ENCODE data around the gene NLRP6.
"Not testable (repeated sequence)": the region's sequence is repeated elsewhere in the genome, so short reads cannot be mapped to it uniquely, and the experiment has no call there.

The NLRP6 gene

DNA sequence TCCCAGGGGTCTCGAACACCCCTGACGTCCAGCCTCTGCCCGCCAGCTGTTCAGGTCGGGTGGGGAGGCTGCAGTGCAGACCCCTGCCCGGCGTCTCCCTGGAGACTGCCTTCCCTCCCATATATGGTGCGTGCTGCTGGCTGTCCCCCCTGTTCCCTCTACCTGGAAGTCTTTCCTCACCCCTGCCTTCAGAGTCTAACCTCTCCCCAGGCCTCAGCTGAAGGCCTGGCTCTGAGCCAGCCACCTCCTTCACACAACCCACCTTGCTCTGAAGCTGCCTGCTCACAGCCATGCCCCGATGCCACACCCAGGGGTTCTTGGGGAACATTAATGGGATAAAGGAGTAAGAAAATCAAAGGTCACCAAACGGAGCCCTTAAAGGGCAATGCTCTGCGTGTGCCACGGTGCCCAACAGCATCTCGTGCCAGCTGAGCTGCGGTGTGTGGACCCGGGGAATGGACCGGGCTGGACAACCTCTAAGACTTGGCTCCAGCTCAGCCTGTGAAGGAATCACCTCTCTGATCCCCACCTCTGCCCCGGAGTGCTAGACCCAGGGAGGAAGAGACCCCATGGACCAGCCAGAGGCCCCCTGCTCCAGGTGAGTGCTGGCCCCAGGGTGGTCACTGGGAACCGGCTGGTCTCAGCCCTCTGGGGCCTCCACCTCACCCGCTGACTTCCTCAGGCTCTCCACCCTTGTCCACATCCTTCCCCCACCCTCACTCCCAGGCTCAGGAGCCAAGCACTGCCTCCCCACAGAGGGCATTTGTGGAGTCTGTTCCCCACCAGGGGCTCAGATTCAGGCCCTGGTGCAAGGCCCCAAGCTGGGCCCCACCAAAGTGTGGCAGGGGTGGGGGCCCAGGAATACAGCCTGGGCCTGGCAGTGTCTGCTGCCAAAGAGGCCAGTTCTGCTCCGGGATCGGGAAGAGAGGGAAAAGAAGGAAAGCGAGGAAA, at the start of gene NLRP6:
Gene NLRP6 (plus strand): TSS at position 407 of the 951 bp plus-strand sequence. CDS start 163 bp downstream, at position 570.
- no peak for DNase-seq

DNA sequence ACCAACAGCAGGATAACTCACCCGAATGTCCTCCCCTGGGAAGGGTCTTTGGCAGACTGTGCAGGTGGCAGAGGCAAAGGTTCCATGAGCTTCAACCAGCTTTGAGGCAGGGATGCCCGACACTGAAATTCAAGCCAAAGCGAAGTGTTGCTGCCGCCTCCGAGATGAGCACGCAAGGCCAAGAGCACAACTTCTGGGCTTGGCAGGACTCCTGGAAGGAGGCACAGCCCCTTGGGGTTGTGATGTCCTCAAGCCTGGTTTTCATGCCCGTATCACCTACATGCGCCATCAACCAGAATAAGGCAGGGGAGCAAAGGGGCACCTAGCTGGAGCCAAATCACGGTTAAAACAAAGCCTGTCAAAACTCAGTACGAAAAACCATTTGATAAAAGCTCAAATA, 47.8 kb upstream of the NLRP6 start:
- DNase-seq = no peak

DNA sequence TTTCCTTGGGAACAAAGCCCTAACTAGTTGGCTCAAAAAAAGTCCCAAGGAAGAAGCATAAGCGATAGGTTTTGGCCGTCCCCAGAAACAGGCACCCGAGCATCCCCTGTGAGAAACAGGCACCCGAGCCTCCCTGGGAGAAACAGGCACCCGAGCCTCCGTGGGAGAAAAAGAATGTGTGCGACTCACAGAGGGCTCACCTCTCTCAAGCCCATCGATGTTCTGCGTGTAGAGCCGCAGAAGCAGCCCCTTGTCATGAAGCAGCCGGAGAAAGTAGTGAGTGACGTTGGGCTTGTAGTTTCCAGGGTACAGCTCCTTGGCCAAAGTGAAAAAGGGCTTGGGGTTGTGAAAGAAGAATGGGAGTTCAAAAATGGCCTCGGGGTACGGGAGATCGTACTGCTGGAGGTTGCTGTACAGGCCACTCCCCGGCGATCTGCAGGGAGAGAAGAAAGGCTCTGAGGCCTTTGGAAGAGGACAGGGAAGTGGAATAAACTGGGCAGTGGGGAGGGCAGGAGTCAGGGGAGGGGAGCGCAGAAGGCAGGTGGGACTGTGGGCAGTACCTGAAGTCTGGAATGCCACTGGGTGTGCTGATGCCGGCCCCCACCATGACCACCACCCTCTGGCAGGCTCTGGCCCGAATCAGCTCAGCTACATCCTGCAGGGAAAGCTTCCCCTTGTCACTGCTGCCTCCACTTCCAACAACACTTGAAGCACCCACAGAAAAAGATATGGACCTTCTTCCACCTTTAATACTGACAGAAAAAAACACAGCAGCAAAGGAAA, 45.2 kb upstream of the NLRP6 start:
- no peak for DNase-seq

DNA sequence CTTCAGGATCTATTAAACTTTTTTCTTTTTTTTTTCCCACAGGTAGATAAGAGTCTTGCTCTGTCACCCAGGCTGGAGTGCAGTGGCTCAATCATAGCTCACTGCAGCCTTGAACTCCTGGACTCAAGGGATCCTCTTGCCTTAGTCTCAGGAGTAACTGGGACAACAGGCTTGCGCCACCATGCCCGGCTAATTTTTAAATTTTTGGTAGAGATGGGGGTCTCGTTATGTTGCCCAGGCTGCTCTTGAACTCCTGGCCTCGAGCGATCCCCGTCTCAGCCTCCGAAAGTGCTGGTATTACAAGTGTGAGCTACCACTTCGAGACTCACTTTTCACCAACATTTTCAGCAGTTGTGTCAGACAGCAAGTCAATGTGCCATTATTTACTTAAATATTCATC, 43.0 kb upstream of the NLRP6 start:
- no peak for DNase-seq

DNA sequence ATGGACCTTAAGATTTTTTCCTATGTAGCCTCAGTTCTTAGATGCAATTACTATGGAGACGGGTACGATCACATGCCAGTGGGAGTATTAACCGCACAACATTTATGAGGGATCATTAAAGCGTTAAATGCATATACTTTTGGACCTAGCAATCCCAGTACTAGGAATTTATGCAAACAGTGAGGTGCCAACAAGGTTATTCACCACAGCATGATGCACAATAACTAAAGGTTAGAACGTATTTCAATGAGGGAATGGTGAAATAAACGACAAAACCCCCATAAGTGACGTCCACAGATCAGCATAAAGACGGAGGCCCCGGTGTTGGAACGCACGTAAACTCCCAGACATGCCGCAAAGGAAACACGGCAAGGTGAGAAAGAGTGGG, 42.6 kb upstream of the NLRP6 start:
- DNase-seq = no peak

DNA sequence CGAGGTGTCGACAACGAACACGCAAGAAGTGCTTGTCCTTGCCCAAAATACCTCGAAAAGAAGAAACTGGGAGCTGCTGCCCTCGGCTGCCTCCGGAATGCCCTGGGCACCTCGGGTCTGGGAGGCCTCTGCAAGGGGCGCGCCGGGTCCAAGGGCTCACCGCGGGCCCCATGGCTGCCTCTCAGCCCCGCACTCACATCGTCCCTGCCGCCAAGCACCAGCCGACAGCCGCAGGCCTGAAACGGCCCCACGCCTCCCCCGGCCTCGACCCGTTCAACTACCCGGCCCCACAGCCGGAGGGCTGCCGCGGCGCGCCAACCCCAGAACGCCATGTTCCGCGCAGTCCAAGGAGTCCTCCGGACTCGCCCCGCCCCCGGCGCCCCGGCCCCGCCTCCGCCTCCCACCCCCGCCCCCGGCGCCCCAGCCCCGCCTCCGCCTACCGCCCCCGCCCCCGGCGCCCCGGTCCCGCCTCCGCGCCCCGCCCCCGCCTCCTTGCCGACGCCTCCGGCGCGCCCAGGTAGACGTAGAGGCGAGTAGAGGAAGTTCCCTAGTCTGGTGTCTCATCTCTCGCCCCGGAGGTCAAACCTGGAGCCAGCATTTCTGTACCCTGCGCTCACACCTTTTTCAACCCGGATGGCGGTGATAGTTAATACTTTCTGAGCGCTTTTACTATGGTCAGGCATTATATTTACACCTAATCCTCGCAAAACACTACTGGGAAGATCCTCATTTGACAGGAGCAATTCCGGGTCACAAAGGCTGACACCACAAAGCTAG, 42.0 kb upstream of the NLRP6 start, which contains the start of gene SIRT3:
Gene SIRT3 (minus strand): TSS at position 346 of the 777 bp plus-strand sequence. CDS start 14 bp downstream, at position 332.
- peak; percentile 81 for DNase-seq

DNA sequence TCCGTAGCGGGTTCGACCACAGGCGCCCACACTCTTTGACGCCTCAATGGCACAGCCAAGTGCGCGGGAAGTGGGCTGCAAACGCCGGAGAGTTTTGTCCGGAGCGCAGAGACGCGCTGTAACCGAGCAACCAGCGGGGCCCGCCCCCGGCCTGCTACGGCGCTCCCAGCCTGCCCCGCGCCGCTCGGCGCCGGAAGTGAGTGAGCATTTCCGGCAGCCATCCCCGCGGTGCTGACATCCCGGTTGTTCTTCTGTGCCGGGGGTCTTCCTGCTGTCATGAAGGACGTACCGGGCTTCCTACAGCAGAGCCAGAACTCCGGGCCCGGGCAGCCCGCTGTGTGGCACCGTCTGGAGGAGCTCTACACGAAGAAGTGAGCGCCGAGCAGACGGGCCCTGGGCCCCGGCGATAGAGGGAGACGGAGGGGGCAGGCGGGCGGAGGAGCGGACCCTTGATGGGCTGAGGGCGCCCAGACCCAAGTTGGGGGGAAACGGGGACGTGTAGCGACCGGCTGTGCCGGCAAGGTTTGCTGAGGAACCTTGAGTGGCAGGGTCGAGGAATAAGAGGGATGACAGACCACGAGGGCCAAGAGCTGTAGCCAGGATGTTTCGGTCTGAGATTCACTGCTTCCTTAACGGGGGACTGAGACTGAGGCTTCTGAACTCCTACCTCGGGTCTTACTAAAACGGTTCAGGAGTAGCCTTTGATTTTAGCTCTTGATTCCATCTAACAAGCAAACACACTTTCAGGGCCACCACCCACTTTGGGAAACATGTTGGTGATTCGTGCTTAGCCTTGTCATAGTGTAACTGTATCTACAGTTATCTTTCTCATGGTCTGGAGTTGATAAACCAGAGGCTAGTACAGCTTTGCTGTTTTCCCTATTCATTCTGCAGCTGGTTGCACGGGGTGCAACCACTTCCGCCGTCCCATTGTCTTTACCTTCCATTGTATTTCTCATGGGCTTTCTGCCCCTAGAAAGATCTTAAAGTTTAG, 41.1 kb upstream of the NLRP6 start, which contains the start of gene PSMD13:
Gene PSMD13 (plus strand): TSS at position 203 of the 994 bp plus-strand sequence. CDS start 74 bp downstream, at position 277.
- DNase-seq = peak; percentile 90

GRCh38 chr11:238346-238745, 39.9 kb upstream of the NLRP6 start:
- DNase-seq = not testable (repeated sequence)

GRCh38 chr11:240315-240714, 37.9 kb upstream of the NLRP6 start:
- DNase-seq = no peak

DNA sequence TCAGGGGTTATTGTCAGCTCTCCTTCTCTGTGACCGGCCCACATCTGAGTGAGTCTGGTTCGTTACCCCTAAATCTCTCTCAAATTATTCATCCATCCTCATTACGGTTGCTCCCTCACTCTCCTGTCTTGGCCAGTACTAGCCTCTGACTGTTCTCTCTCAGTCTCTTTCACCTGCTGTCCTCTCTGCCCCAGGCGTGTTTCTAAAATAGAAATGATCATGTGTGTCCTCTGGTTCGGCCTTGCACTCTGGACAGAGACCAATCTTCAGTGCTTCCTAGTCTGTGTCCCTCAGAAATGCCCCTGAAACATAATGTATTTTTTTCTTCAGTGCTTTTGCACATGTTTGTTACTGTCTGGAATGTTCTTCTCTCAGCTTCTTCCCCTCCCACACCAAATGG, 36.6 kb upstream of the NLRP6 start:
- no peak for DNase-seq

- no peak for DNase-seq
Observed at GRCh38 chr11:244376-244775, 33.8 kb upstream of the NLRP6 start.

DNA sequence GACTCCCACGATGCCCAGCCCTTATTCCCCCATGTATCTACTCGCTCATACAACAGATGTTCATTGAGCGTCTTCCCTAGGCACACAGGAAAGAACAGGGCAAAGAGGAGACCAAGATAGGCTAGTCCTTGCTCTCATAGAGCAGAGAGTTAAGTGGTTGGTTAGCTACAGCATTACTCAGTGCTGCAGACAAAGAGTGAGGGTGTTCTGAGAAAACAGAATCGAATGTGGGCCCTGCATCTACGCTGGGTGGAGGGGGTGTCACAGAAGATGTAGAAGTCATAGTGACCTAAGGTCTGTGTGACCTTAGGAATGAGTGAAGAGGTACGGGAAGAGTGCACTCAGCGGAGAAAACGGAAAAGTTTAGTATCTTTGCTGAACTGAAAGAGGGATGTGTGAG, 29.1 kb upstream of the NLRP6 start:
- DNase-seq = no peak

GRCh38 chr11:250274-250673, 27.9 kb upstream of the NLRP6 start:
- no peak for DNase-seq

DNA sequence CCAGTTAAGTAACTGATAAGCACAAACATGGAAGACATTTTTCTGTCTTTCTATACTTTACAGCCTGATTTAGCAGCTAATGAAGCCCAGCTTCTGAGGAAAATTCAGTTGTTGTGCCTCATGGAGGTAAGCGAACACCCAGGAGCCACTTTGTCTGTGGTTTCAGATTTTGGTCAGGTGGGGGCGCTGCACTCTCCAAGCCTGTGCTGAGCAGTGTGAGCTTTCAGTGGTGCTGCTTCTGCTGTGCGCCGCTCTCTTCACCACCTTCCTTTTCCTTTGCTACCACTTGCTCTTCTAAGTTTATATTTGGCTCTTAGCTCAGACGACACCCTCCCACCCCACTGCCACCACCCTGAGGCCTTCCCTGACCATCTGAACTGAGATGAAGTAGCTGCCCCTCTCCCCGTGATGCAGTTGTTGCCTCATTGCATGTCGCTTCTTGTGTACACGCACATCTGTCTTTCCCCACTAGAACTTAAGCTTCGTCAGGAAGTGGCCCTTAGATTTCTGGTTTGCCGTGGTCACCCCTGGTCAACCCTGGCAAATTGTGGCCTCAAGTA, 27.4 kb upstream of the NLRP6 start:
- DNase-seq = peak; percentile 72

- DNase-seq = no peak
Observed at GRCh38 chr11:251550-251949, 26.7 kb upstream of the NLRP6 start.

GRCh38 chr11:252666-253065, 25.5 kb upstream of the NLRP6 start:
- DNase-seq = no peak

GRCh38 chr11:253160-253885, 24.9 kb upstream of the NLRP6 start:
- DNase-seq = no peak

DNA sequence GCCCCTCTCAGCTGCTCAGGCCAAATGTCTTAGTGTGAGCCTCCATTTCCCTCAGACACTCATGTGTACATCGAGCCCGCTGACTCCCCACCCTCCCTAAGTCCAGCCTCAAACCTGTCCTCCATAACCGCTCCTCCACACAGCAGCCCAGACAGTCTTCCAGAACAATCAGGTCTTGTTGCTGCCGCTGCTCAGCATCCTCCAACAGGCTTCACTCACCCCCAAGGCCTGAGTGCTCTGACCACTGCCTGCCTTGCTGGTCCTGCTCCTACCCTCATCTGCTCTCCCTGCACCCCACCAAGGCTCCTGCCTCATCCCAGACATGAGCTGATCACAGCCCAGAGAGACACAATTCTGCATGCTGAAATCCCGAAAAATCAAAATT, 24.3 kb upstream of the NLRP6 start:
- DNase-seq = no peak

GRCh38 chr11:255176-255575, 23.0 kb upstream of the NLRP6 start:
- no peak for DNase-seq

- DNase-seq = no peak
Observed at GRCh38 chr11:255816-256215, 22.4 kb upstream of the NLRP6 start.

All from stimulated activated naive CD4-positive, alpha-beta T cell treated with Interleukin-2 at 50 U/mL for 16 hours (primary cell).